Stimulated activated CD8-positive, alpha-beta memory T cell treated with anti-CD3 and anti-CD28 coated beads, Interleukin-2, amount 100 ng/mL, for 1 hour (primary cell): ENCODE results near the gene PODXL2.

Experiments
- DNase-seq, 2 donors: peaks; one replicate each; pipeline ENCODE4 v3.0.0-alpha.2; 2020; ENCODE audit warnings: low read depth in 2 of 2

PODXL2 gene

GRCh38 chr3:127606086-127606805, 22.7 kb upstream of the PODXL2 start:
- no peak for DNase-seq

GRCh38 chr3:127606981-127607595, 21.9 kb upstream of the PODXL2 start:
- no peak for DNase-seq

GRCh38 chr3:127607675-127608361, 21.2 kb upstream of the PODXL2 start:
- DNase-seq, result no peak

GRCh38 chr3:127608362-127608718, 20.6 kb upstream of the PODXL2 start:
- DNase-seq, result no peak

- DNase-seq, result no peak
Observed at GRCh38 chr3:127610105-127610504, 18.9 kb upstream of the PODXL2 start.

GRCh38 chr3:127611251-127611650, 17.7 kb upstream of the PODXL2 start:
- DNase-seq, result no peak

- DNase-seq, result no peak
Observed at GRCh38 chr3:127612966-127613365, 16.0 kb upstream of the PODXL2 start.

- DNase-seq, result no peak
Observed at GRCh38 chr3:127613406-127613805, 15.6 kb upstream of the PODXL2 start.

GRCh38 chr3:127614928-127615589, 13.9 kb upstream of the PODXL2 start:
- no peak for DNase-seq

GRCh38 chr3:127615631-127616305, 13.2 kb upstream of the PODXL2 start:
- DNase-seq, result no peak

- DNase-seq, result no peak
Observed at GRCh38 chr3:127616836-127617605, 12.0 kb upstream of the PODXL2 start.

GRCh38 chr3:127618891-127619290, 10.1 kb upstream of the PODXL2 start:
- DNase-seq, result no peak

GRCh38 chr3:127620637-127621375, 8.2 kb upstream of the PODXL2 start:
- no peak for DNase-seq

GRCh38 chr3:127622031-127622430, 7.0 kb upstream of the PODXL2 start:
- DNase-seq, result no peak

GRCh38 chr3:127622772-127623576, 6.0 kb upstream of the PODXL2 start:
- DNase-seq, result no peak

- no peak for DNase-seq
Observed at GRCh38 chr3:127624063-127624462, 4.9 kb upstream of the PODXL2 start.

GRCh38 chr3:127625821-127626220, 3.2 kb upstream of the PODXL2 start:
- DNase-seq, result no peak

- no peak for DNase-seq
Observed at GRCh38 chr3:127628426-127628787, 578 bp upstream of the PODXL2 start.

- DNase-seq, result no peak
Observed at GRCh38 chr3:127629467-127630403, 750 bp downstream of the PODXL2 start.
